RWPE1 (cell line): ENCODE measurements around the gene UBAP2L.
A peak's percentile ranks its signal among the peaks of the same experiment; 100 is the strongest.

ENCODE experiments used
- CTCF ChIA-PET: fragments of 350-600 bp; sonication (Branson Sonifier 250); formaldehyde crosslinking; extraction: SDS; loops from one replicate; lab custom pipeline; 2021; lab: Yijun Ruan, JAX
- POLR2A ChIA-PET: fragments of 400-600 bp; formaldehyde crosslinking; extraction: SDS; loops from one replicate; lab custom pipeline; 2020; ENCODE audit warnings: antibody characterized with exemption; ENCODE audit not compliant: low non-redundant PET; lab: Yijun Ruan, JAX
- DNase-seq: peaks from one replicate; pipeline ENCODE4 v3.0.0; 2012; ENCODE audit warnings: low spot score
- H3K27ac ChIP-seq: fragments of 450-650 bp; 2 replicates; pipeline ENCODE4 v1.5.1; 2017
- TF ChIP-seq, protein P1 (sequence below): fragments of 450-650 bp; conservative IDR thresholded peaks from 2 replicates; pipeline ENCODE4 v1.5.1; 2017; ENCODE audit warnings: low read depth, mild to moderate bottlenecking

The UBAP2L gene

DNA sequence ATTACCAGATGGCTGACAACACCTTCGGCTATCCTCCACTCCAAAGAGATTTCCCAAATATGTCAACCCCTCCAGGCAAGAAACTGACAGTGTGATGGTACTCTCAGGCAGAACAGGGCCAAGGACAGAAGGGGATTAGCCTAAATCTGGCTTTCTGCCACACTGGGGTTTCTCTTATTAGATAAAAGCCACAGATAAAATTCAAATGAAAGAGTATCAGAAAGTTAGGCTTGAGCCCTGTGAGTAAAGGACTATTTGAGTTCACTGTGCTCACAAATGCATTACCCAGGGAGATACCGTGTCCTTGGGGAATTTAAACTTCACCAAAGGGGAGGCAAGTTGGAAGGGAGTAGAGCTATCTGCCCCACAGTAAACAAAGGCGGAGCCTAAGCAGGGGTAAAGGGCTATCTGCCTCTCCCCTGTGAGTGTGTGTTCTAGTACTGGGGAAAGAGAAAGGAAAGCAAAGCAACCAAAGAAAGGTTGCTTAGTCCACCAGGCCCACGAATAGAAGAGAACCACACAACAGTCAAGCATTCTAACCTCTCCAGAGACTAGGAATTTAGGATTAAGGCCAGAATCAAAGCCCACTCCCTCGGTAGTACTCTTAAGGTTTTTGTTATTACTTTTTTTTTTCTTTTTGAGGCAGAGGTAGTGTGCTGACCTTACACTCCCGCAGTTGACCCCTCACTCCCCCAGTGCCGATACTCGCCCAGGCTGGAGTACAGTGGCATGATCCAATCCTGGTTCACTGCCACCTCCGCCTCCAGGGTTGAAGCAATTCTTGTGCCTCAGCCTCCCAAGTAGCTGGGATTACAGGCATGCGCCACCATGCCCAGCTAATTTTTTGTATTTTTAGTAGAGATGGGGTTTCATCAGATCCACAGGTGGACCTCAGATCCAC lies 41.6 kb upstream of the UBAP2L start:
- DNase-seq = no peak
- TF ChIP-seq, protein P1, sequence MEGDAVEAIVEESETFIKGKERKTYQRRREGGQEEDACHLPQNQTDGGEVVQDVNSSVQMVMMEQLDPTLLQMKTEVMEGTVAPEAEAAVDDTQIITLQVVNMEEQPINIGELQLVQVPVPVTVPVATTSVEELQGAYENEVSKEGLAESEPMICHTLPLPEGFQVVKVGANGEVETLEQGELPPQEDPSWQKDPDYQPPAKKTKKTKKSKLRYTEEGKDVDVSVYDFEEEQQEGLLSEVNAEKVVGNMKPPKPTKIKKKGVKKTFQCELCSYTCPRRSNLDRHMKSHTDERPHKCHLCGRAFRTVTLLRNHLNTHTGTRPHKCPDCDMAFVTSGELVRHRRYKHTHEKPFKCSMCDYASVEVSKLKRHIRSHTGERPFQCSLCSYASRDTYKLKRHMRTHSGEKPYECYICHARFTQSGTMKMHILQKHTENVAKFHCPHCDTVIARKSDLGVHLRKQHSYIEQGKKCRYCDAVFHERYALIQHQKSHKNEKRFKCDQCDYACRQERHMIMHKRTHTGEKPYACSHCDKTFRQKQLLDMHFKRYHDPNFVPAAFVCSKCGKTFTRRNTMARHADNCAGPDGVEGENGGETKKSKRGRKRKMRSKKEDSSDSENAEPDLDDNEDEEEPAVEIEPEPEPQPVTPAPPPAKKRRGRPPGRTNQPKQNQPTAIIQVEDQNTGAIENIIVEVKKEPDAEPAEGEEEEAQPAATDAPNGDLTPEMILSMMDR = no peak
- ChIA-PET CTCF (no interaction called here), POLR2A (no interaction called here)
- peak overlapping the region; percentile 45; the same call in 1 of the 2 replicates for H3K27ac ChIP-seq

DNA sequence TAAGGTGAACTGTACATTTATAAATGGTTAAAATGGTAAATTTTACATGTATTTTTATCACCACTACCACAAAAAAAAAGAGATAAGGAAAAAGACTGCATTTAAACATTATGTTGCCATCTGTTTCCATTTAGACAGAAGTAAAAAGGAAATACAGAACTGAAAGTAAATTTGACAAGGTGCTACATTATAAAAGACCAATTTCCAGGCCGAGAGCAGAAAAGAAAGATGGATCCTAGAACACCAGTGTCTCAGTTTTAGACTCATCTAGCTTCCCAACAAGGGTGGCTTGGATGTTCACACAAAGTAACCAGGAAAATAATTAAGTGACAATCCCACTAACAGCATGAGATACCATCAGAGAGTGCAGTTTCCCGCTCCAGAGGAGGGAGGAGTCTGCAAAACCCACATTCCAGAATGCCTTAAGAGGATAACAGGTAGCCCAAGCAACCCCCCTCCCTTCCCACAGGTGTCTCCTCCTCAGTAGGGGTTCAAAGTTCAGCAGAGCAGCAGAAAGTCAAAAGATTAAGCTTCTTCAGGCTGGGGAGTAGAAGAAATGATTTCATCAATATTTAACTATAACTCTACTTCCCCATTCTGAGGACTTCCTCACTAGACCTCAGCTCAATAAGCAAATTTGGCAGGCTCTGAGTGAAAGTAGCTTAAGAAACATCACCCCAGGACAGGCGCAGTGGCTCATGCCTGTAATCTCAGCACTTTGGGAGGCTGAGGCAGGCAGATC lies 40.6 kb upstream of the UBAP2L start:
- TF ChIP-seq, protein P1 = no peak
- peak overlapping the region; percentile 46 for H3K27ac ChIP-seq
- DNase-seq = no peak
- POLR2A ChIA-PET = no interaction called here
- CTCF ChIA-PET = interaction anchor here (0.6 kb wide), 1 partner anchor 57 kb away, joined by 3 read pairs; no protein-coding TSS in a partner anchor

DNA sequence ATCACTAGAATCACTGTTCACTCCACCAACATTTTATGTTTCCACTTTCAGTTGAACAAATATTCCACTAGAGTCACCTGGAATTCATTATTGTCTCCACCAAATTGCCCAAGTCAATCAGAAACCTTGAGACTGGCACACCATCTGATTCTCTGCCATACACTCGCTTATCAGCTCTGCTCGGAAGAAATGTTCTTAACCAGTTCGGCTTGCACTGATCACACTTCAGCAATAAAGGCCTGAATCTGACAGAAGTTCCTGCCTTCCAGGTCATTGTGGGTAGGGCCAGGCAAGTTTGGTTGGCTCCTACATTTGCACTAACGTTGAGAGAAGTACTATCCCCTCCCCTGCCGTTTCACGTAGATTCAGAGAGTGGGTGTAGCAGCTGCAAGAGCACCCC lies 38.8 kb upstream of the UBAP2L start:
- DNase-seq = no peak
- TF ChIP-seq, protein P1 = no peak
- ChIA-PET CTCF (no interaction called here), POLR2A (interaction anchor here (1.1 kb wide), 1 partner anchor 12 kb away, joined by 4 read pairs; no protein-coding TSS in a partner anchor)
- H3K27ac ChIP-seq = peak overlapping the region; percentile 97

DNA sequence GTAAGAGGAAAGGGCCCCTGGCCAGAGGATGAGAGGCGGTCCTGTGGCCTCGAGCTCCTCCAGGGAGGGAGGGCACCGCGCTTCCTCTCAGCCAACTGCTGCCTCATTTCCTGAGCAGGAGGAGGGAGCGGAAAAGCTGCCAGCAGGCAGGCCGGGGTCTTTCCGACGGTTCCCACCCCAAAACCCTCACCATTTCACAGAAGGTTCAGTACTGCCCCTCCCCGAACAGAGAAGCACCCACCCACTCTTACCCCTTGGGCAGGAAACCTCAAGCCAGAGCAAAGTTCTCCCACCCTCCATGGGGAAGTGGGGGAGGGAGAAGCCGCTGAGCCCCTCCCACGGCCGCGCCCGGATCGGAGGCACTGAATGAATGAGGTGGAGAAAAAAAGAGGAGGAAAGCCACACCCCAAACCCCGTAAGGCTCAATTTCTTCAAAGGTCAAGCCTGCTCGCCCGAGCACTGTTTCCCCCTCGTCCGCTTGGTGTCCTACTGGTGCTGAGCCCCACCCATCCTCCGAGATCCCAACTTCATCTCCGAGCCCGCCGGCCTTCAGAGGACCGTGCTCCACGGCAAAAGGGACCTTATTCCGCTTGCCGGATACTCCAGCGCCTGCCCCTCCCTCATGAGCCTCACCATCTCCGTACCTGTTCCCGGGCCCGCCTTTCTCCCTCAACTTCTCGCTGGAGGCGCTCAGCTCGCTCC lies 38.3 kb upstream of the UBAP2L start:
- TF ChIP-seq, protein P1 = no peak
- POLR2A ChIA-PET = interaction anchor here (1.1 kb wide), 1 partner anchor 12 kb away, joined by 4 read pairs; no protein-coding TSS in a partner anchor
- H3K27ac ChIP-seq = peak overlapping the region; percentile 97
- DNase-seq = peak; percentile 72
- CTCF ChIA-PET = no interaction called here

DNA sequence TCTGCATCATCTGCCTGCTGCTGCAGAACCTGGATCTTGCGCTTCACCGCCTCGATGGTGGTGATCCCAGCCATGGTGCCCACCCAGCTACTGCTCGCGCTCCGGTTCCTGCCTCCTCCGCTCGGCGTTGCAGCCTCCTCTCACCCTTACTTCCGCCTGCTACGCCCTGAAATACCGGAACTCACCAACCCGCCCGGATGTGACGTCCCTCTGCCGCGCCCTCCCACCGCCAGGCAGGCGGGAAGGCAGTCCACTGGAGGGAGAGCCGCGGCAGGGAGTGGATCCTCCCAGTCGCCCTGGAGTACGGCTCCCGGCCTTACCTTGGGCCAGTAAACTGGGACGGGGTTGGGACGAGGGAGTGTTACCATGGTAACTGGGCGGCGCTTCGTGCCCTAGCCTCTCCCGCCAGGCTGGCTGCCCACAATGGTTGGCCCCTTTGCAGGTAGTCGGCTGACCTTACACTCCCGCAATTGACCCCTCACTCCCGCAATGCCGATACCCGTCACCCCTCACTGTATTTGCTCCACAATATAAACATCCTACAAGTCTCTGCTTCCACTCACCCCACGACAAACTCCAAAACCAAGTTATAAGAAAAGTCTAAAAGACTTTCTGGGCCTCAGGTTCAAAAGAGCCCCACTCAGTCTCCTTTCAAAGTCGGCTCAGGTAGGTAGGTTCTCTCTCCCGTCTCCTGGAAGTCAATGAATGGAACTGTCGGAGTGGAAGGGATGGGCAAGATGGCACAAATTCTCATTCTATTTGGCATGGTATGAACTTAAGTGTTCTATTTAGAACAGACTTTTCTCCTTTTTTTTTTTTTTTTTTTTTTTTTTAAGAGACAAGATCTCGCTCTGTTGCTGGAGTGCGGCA lies 37.5 kb upstream of the UBAP2L start:
- H3K27ac ChIP-seq = peak overlapping the region; percentile 97
- CTCF ChIA-PET = interaction anchor here (0.6 to 0.7 kb wide), 2 partner anchors 88 to 209 kb away, joined by 3 read pairs; no protein-coding TSS in a partner anchor
- TF ChIP-seq, protein P1 = no peak
- peak; percentile 99 for DNase-seq
- POLR2A ChIA-PET = no interaction called here
